Lung microvascular endothelial cell (primary cell): ENCODE results near the gene ATOH8. TPM values are rescaled to one million over a fixed set of nuclear protein-coding genes. Genes with fewer than 3 reads are reported as not detected.

Source experiments
- DNase-seq, 2 donors: peaks; one replicate each; pipeline versions ENCODE4 v3.0.0 to v3.0.0-alpha.2; 2010; ENCODE audit warnings: low read depth in 2 of 2
- total RNA-seq: library from RNA; depleted of rRNA; stranded (reverse); fragments of >200 nt; gene quantifications from 2 replicates; pipeline ENCODE4 v1.2.1, GENCODE V29; 2014

The ATOH8 gene
- total RNA-seq, 1 donor from 2014 or later = 44.6 TPM

GRCh38 chr2:85786444-85786843 lies 32.7 kb downstream of the ATOH8 start:
- DNase-seq = no peak

GRCh38 chr2:85786865-85787264 lies 33.1 kb downstream of the ATOH8 start:
- no peak for DNase-seq

- DNase-seq = no peak
Observed at GRCh38 chr2:85787282-85787980, 33.6 kb downstream of the ATOH8 start.

- DNase-seq = no peak
Observed at GRCh38 chr2:85787981-85788340, 34.2 kb downstream of the ATOH8 start.

- no peak for DNase-seq
Observed at GRCh38 chr2:85788603-85789002, 34.8 kb downstream of the ATOH8 start.

- peak in 1 of 2 donors; percentile 48 for DNase-seq
Observed at GRCh38 chr2:85789271-85789670, 35.5 kb downstream of the ATOH8 start.

GRCh38 chr2:85790032-85790431 lies 36.2 kb downstream of the ATOH8 start:
- DNase-seq = no peak

- DNase-seq = no peak
Observed at GRCh38 chr2:85790499-85791188, 36.9 kb downstream of the ATOH8 start.

- DNase-seq = no peak
Observed at GRCh38 chr2:85791704-85792565, 38.1 kb downstream of the ATOH8 start.

- DNase-seq = peak; percentile 64 to 86
Observed at GRCh38 chr2:85792783-85793441, 39.1 kb downstream of the ATOH8 start.

- no peak for DNase-seq
Observed at GRCh38 chr2:85793584-85793983, 39.8 kb downstream of the ATOH8 start.

- no peak for DNase-seq
Observed at GRCh38 chr2:85794038-85794441, 40.2 kb downstream of the ATOH8 start.

GRCh38 chr2:85794491-85795121 lies 40.8 kb downstream of the ATOH8 start:
- no peak for DNase-seq

- no peak for DNase-seq
Observed at GRCh38 chr2:85795331-85796045, 41.7 kb downstream of the ATOH8 start.

- no peak for DNase-seq
Observed at GRCh38 chr2:85796046-85796340, 42.2 kb downstream of the ATOH8 start.

GRCh38 chr2:85796341-85797262 lies 42.8 kb downstream of the ATOH8 start:
- DNase-seq = peak in 1 of 2 donors; percentile 65

GRCh38 chr2:85797263-85797660 lies 43.5 kb downstream of the ATOH8 start:
- no peak for DNase-seq

GRCh38 chr2:85797921-85798320 lies 44.1 kb downstream of the ATOH8 start:
- peak; percentile 74 to 80 for DNase-seq

- DNase-seq = peak; percentile 22 to 25
Observed at GRCh38 chr2:85799215-85799956, 45.6 kb downstream of the ATOH8 start.
